Mesothelial cell of epicardium (in vitro differentiated cells): ENCODE measurements around the gene ADARB2. TPM values are rescaled to one million over a fixed set of nuclear protein-coding genes. Genes with fewer than 3 reads are reported as not detected.

Experiments
- DNase-seq, 2 experiments: peaks; one replicate each; pipeline ENCODE4 v3.0.0; 2021; ENCODE audit warnings: low spot score in 2 of 2; ENCODE audit not compliant: unreplicated experiment in 2 of 2
- H3K27ac Mint-ChIP-seq: 2 replicates; pipeline ENCODE4 v1.8.0; 2021; ENCODE audit warnings: mixed read lengths
- H3K27me3 Mint-ChIP-seq: 2 replicates; pipeline ENCODE4 v1.8.0; 2021; ENCODE audit warnings: low read depth, mixed read lengths
- H3K36me3 Mint-ChIP-seq: 2 replicates; pipeline ENCODE4 v1.8.0; 2021; ENCODE audit warnings: mixed read lengths
- H3K4me1 Mint-ChIP-seq: 2 replicates; pipeline ENCODE4 v1.8.0; 2021; ENCODE audit warnings: mixed read lengths
- H3K4me3 Mint-ChIP-seq: 2 replicates; pipeline ENCODE4 v1.8.0; 2021; ENCODE audit warnings: mild to moderate bottlenecking, moderate library complexity, mixed read lengths
- H3K9me3 Mint-ChIP-seq: 2 replicates; pipeline ENCODE4 v1.8.0; 2021; ENCODE audit warnings: mixed read lengths
- CTCF ChIP-seq: fragments of 200-600 bp; sonication (generic); IDR thresholded peaks from one replicate; pipeline ENCODE4 v1.5.0; 2021; ENCODE audit warnings: antibody characterized with exemption; ENCODE audit not compliant: unreplicated experiment
- total RNA-seq: library from RNA; stranded (reverse); gene quantifications from 3 replicates; pipeline ENCODE4 v1.2.1, GENCODE V29; 2021

Gene ADARB2
- total RNA-seq, 1 donor from 2014 or later: 0.38 TPM

GRCh38 chr10:1374511-1375345, 362.6 kb downstream of the ADARB2 start:
- no peaks in the 10 kb centered on the region for H3K4me1 Mint-ChIP-seq
- H3K27ac Mint-ChIP-seq: no peak overlapping the region
- H3K4me3 Mint-ChIP-seq: no peak overlapping the region
- no peak for DNase-seq
- H3K9me3 Mint-ChIP-seq: no peaks in the 10 kb centered on the region
- H3K27me3 Mint-ChIP-seq: peaks cover 50% of the 10 kb centered on the region
- no peak for TF ChIP-seq CTCF
- no peaks in the 10 kb centered on the region for H3K36me3 Mint-ChIP-seq

GRCh38 chr10:1373287-1373686, 364.0 kb downstream of the ADARB2 start:
- no peak for DNase-seq
- H3K4me3 Mint-ChIP-seq: no peak overlapping the region
- H3K9me3 Mint-ChIP-seq: no peaks in the 10 kb centered on the region
- H3K36me3 Mint-ChIP-seq: no peaks in the 10 kb centered on the region
- H3K27me3 Mint-ChIP-seq: peaks cover 45% of the 10 kb centered on the region
- peaks cover 6% of the 10 kb centered on the region for H3K4me1 Mint-ChIP-seq
- H3K27ac Mint-ChIP-seq: no peak overlapping the region
- TF ChIP-seq CTCF: no peak

- Mint-ChIP-seq H3K36me3 (no peaks in the 10 kb centered on the region), H3K4me3 (no peak overlapping the region)
- no peak for TF ChIP-seq CTCF
Measured at GRCh38 chr10:1372212-1372611, 365.1 kb downstream of the ADARB2 start.

GRCh38 chr10:1370298-1370697, 367.0 kb downstream of the ADARB2 start:
- H3K27ac Mint-ChIP-seq: no peak overlapping the region
- H3K36me3 Mint-ChIP-seq: no peaks in the 10 kb centered on the region
- no peak for TF ChIP-seq CTCF
- H3K9me3 Mint-ChIP-seq: no peaks in the 10 kb centered on the region
- H3K4me1 Mint-ChIP-seq: peaks cover 10% of the 10 kb centered on the region
- DNase-seq: no peak
- peaks cover 44% of the 10 kb centered on the region for H3K27me3 Mint-ChIP-seq
- no peak overlapping the region for H3K4me3 Mint-ChIP-seq

More at GRCh38 chr10:1372212-1372611, 365.1 kb downstream of the ADARB2 start:
- Mint-ChIP-seq H3K27ac (no peak overlapping the region), H3K27me3 (peaks cover 39% of the 10 kb centered on the region), H3K9me3 (no peaks in the 10 kb centered on the region), H3K4me1 (peaks cover 10% of the 10 kb centered on the region)
- DNase-seq: no peak

- TF ChIP-seq CTCF: no peak
- Mint-ChIP-seq H3K9me3 (no peaks in the 10 kb centered on the region), H3K27me3 (peaks cover 47% of the 10 kb centered on the region), H3K4me1 (peaks cover 10% of the 10 kb centered on the region), H3K4me3 (no peak overlapping the region), H3K27ac (no peak overlapping the region), H3K36me3 (no peaks in the 10 kb centered on the region)
- no peak for DNase-seq
Measured at GRCh38 chr10:1369665-1370064, 367.7 kb downstream of the ADARB2 start.
